Motor neuron (in vitro differentiated cells): ENCODE data around the gene TADA2A. TPM values are rescaled to one million over a fixed set of nuclear protein-coding genes. Genes with fewer than 3 reads are reported as not detected.
"Not testable (repeated sequence)": the region's sequence is repeated elsewhere in the genome, so short reads cannot be mapped to it uniquely, and the experiment has no call there.

Experiments
- ATAC-seq, 8 experiments: fragments of 200-7000 bp; cut with Tn5 transposase; replicated peaks in 6 of 8; 2 replicates each; pipeline ENCODE4 v1.8.0; 2021; ENCODE audit warnings: mild to moderate bottlenecking in 8 of 8, moderate library complexity in 8 of 8
- H3K27ac ChIP-seq, 2 donors: fragments of 250-450 bp; sonication (Bioruptor Pico); 2 replicates each; pipeline ENCODE4 v1.9.0; 2021; ENCODE audit warnings: antibody characterized with exemption in 2 of 2, mild to moderate bottlenecking in 2 of 2, moderate library complexity in 1 of 2
- H3K4me1 ChIP-seq, 2 donors: fragments of 250-450 bp; sonication (Bioruptor Pico); replicated peaks in 1 of 2; 2 replicates each; pipeline ENCODE4 v1.6.1; 2021; ENCODE audit warnings: antibody characterized with exemption in 2 of 2, mild to moderate bottlenecking in 2 of 2, moderate library complexity in 1 of 2
- H3K4me3 ChIP-seq, 5 donors: fragments of 250-450 bp; sonication (Bioruptor Pico); 2 replicates each; pipeline ENCODE4 v1.9.0; 2021; ENCODE audit warnings: antibody characterized with exemption in 5 of 5, mild to moderate bottlenecking in 5 of 5, moderate library complexity in 4 of 5
- WGBS, 10 experiments: fragments of 450-650 bp; shearing (Covaris generic); methylation state at CpG; one replicate each; pipeline ENCODE4 v1.0.0; 2022; 5-methylcytosine and 5-hydroxymethylcytosine counted together
- in situ Hi-C, 9 experiments: fragments of 400-800 bp; cut with MboI; loops; one replicate each; pipeline ENCODE4 v1.15.0; 2021; ENCODE audit warnings: low sequenced_read_pairs in 9 of 9, low pct_unique_long_range_greater_than_20kb in 2 of 9; ENCODE audit not compliant: unreplicated experiment in 9 of 9
- total RNA-seq, 8 experiments: library from RNA; unstranded; fragments of 300-600 nt; gene quantifications; 2 replicates each; pipeline versions ENCODE4 v1.2.3 to v1.2.4, GENCODE V29; 2022

TADA2A gene
- total RNA-seq, 8 experiments from 2014 or later = 10.7 to 29.7 (median 15.9) TPM

DNA sequence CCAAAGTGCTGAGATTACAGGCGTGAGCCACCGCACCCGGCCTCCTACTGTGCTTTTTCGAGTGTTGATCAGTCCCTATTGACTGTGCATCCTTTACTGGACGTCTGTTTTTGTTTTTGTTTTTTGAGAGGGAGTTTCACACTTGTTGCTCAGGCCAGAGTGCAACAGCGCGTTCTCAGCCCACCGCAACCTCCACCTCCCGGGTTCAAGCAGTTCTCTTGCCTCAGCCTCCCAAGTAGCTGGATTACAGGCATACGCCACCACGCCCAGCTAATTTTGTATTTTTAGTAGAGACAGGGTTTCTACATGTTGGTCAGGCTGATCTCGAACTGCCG is 1.4 kb downstream of the TADA2A start:
- ATAC-seq, H3K27ac ChIP-seq, in situ Hi-C loops, H3K4me3 ChIP-seq: not testable (repeated sequence)
- peaks cover 7 to 12% of the 10 kb centered on the region in 2 donors for H3K4me1 ChIP-seq
- WGBS, 10 experiments = 89 to 100% (median 98%) methylated on average over 1 to 13 of the region's 13 CpGs; no CpG with 5 or more reads in 2 of the 10 experiments

DNA sequence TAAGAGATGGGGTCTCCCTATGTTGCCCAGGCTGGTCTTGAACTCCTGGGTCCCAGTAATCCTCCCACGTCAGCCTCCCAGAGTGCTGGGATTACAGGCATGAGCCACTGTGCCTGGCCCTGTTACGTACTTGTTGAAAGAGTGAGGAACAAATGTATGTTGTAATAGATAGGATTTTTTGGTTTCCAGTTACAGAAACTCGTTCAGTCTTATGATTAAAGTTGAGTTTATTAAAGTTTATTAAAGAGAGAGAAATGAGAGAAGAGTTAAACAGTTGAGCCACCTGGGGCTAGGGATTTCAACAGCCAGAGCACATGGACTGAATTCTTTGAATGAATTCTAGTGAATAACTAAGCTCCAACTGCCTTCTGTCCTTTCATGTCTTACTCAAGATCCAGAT is 3.7 kb downstream of the TADA2A start:
- WGBS, 10 experiments = 83 to 100% (median 100%) methylated on average over 1 to 3 of the region's 3 CpGs; no CpG with 5 or more reads in 3 of the 10 experiments
- Histone ChIP-seq H3K27ac (no peak overlapping the region), H3K4me3 (no peak overlapping the region), H3K4me1 (peaks cover 2 to 11% of the 10 kb centered on the region in 2 donors)
- no peak for ATAC-seq
- in situ Hi-C loops = no loop called here

DNA sequence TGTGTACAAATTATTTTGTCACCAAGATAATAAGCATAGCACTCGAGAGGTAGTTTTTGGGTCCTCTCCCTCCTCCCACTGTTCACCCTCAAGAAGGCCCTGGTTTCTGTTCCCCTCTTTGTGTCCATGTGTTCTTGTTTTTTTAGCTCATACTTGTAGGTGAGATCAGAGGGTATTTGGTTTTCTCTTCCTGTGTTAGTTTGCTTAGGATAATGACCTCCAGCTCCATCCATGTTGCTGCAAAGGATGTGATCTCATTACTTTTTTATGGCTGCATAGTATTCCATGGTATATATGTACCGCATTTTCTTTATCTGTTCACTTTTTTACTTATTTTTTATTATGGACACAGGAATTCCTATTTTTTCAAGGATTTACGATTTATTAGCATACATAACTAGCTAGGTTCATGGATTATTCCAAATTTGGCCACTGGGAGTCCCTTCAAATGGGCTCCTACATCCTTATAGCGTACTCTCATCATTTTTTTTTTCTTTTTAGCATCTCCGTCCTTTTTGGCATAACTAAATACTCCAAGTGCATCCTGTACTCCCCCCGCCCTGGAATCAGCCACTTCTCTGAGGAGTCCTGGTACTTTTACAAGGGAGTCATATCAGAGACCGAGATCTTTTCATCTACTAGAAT is 7.3 kb downstream of the TADA2A start:
- no peaks in the 10 kb centered on the region for H3K4me1 ChIP-seq
- no peak overlapping the region for H3K4me3 ChIP-seq
- in situ Hi-C loops = no loop called here
- H3K27ac ChIP-seq = no peak overlapping the region
- 81 to 100% (median 95%) methylated on average over 2 to 7 of the region's 7 CpGs; no CpG with 5 or more reads in 1 of the 10 experiments for WGBS, 10 experiments
- no peak for ATAC-seq

DNA sequence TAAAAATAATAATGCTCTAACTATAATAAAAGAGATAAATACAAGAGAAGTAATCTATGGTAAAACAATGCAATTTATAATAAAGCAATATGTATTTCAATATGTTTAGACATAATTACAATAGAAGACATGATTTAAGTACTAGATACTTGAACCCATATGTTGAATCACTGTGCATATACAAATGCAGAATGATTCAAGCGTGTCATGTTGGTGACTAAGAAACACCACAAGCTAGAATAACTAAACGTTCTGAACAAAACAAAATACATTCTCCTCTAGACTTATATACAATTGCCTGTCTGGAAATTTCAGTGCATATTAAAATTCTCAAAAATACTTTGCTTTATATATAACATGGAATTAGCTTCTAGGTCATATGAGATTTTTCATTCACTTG is 11.2 kb downstream of the TADA2A start:
- 0 to 100% (median 79%) methylated on average over 1 to 2 of the region's 2 CpGs for WGBS, 10 experiments
- Histone ChIP-seq H3K4me1 (no peaks in the 10 kb centered on the region), H3K4me3 (no peak overlapping the region), H3K27ac (no peak overlapping the region)
- in situ Hi-C loops = no loop called here
- peak in 3 of 8 experiments; percentile 20 to 70 (median 70) for ATAC-seq

DNA sequence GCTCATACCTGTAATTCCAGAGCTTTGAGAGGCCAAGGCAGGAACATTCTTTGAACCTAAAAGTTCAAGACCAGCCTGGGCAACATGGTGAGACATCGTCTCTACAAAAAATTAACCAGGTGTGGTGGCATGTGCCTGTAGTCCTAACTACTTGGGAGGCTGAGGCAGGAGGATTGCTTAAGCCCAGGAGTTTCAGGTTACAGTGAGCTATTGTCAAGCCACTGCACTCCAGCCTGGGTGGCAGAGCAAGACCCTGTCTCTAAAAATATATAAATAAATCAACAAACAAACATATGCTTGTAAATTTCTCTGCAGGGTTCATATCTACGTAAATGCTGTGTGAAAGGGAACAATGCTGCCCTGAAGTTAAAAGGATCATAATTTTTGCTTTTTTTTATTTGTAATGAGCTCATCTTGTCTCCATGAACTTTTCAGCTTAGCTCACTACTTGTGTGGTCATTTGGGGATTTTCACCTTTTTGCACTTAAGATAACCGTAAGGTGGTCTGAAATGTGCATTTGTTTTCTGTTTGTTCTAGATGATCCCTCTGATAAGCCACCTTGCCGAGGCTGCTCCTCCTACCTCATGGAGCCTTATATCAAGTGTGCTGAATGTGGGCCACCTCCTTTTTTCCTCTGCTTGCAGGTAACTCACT is 16.4 kb downstream of the TADA2A start:
- WGBS, 10 experiments = 77 to 100% (median 94%) methylated on average over 1 to 4 of the region's 4 CpGs; no CpG with 5 or more reads in 1 of the 10 experiments
- no peak for ATAC-seq
- Histone ChIP-seq H3K4me3 (no peak overlapping the region), H3K27ac (no peak overlapping the region), H3K4me1 (no peaks in the 10 kb centered on the region)
- in situ Hi-C loops = no loop called here

DNA sequence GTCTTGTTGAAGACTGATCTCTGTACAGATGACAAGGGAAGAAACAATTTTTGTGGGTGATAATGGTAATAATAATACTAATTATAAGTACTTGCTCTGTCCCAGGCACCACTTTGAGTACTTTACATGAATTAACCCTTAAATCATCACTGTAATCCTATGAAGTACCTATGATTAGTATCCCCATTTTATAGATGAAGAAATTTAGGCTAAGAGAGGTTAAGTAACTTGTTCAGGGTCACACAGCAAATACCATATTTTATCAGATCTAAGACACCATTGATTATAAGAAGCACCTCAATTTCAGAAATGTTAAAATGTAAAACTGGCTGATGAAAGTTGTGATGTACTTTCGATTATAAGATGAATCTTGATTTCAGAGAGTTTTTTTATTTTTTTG is 18.6 kb downstream of the TADA2A start:
- no peak overlapping the region for H3K4me3 ChIP-seq
- in situ Hi-C loops = no loop called here
- 71 to 100% (median 100%) methylated on average over 1 of the region's 1 CpG; no CpG with 5 or more reads in 1 of the 10 experiments for WGBS, 10 experiments
- H3K27ac ChIP-seq = no peak overlapping the region
- ATAC-seq = no peak
- peaks cover 3% of the 10 kb centered on the region in 2 donors for H3K4me1 ChIP-seq

DNA sequence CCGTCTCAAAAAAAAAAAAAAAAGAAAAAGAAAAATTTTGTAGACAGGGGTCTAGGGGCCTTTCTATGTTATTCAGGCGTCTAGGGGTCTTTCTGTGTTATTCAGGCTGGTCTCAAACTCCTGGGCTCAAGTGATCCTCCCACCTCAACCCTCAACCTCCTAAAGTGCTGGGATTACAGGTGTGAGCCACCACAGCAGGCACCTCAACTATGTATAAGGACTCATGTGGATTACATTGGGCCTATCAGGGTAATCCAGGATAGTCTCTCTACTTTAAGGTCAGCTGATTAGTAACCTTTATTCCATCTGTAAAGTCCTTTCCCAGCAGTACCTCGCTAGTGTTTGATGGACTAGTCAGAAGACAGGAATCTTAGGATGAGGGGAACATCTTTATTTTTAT is 22.4 kb downstream of the TADA2A start:
- H3K4me3 ChIP-seq = no peak overlapping the region
- in situ Hi-C loops = no loop called here
- WGBS, 10 experiments = 80 to 100% (median 97%) methylated on average over 1 to 3 of the region's 3 CpGs; no CpG with 5 or more reads in 6 of the 10 experiments
- no peak for ATAC-seq
- peaks cover 3 to 5% of the 10 kb centered on the region in 2 donors for H3K4me1 ChIP-seq
- no peak overlapping the region for H3K27ac ChIP-seq

DNA sequence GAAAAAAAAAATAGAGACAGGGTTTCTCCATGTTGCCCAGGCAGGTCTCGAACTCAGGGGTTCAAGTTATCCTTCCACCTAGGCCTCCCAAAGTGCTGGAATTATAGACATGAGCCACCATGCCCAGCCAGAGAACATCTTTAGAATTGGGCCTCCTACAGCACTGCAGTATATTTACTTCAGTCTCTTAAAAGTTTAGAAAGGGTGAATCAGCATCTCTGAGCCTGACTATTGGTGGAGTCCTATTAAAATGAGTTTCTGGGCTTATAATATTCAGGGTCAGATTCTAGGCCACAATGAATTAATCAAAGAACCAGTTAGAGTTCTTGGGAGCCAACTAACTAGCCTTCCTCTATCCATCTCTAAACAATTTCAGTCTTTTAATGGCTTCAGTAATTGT is 22.8 kb downstream of the TADA2A start:
- Histone ChIP-seq H3K4me3 (no peak overlapping the region), H3K27ac (no peak overlapping the region), H3K4me1 (peaks cover 3 to 5% of the 10 kb centered on the region in 2 donors)
- ATAC-seq = peak in 2 of 8 experiments; percentile 64 to 71
- 83 to 100% (median 100%) methylated on average over 1 of the region's 1 CpG; no CpG with 5 or more reads in 6 of the 10 experiments for WGBS, 10 experiments
- in situ Hi-C loops = no loop called here

DNA sequence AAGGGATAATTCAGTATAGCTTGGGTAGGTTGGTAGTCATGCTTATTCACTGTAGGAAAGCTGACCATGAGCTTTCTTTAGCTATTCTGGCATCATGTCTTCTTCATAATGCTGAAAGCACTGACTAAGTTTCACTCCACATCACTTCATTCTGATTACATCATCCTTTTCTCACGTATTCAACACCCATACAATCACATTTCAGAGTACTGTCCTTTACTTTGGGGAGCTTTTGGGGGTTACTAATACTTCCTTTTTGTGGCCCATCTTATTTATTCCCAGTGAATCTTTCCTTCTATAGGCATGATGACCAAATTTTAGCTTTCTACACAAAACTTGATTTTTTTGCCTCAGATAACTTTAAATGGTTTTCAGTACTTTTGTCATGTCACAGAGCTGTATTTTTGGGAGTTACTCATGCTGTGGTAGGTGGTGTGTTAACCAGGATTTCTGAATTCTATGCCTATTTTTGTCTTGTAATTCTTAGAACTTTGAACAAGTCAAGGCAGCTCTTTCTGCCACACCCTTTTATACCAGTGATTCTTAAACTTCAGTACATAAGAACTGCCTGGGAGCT is 23.5 kb downstream of the TADA2A start:
- ATAC-seq = peak; percentile 40 to 81 (median 69)
- in situ Hi-C loops = no loop called here
- WGBS, 10 experiments = 0 to 67% (median 38%) methylated on average over 1 of the region's 1 CpG; no CpG with 5 or more reads in 3 of the 10 experiments
- Histone ChIP-seq H3K4me3 (no peak overlapping the region), H3K4me1 (peaks cover 3 to 5% of the 10 kb centered on the region in 2 donors), H3K27ac (no peak overlapping the region)

DNA sequence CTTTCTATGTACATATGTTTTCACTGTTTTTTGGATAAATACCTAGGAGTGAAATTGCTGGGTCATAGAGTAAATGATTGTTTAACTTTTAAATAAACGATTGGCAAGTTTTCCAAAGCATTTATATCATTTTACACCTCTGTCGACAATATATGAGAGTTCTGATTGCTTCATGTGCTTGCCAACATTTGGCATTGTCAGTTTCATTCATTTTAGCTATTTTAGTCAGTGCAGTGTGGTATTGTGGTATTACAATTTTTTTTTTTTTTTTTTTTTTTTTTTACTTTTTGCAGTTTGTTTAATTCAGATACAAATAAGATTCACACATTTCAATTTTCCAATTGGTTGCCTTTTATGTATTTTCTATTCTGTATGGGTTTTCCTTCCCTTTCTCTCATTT is 26.0 kb downstream of the TADA2A start:
- in situ Hi-C loops = no loop called here

DNA sequence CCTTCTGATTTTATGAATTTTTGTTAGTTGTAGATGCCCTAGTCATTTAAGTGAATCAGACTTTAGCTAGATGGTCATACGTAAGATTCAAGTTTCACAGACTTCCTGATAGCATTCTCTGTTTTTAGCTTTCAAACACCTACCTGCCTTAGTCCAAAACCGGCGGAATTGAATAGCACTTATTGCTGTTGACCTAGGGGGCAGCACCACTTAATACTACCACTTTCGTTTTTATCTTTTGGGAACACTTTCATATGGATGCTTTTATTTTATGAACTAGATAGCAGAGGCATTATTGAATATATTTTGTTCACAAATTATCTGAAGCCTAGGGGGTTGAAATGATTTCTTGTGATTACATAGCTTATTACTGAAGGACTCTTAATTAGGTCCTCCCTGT is 31.5 kb downstream of the TADA2A start:
- Histone ChIP-seq H3K4me1 (no peaks in the 10 kb centered on the region), H3K27ac (no peak overlapping the region), H3K4me3 (no peak overlapping the region)
- in situ Hi-C loops = no loop called here
- WGBS, 10 experiments = 60 to 96% (median 86%) methylated on average over 1 to 4 of the region's 4 CpGs; no CpG with 5 or more reads in 1 of the 10 experiments
- ATAC-seq = no peak

More for the DNA sequence above, 26.0 kb downstream of the TADA2A start:
- Histone ChIP-seq H3K4me1 (peaks cover 3 to 5% of the 10 kb centered on the region in 2 donors), H3K4me3 (no peak overlapping the region), H3K27ac (no peak overlapping the region)
- 83 to 100% (median 92%) methylated on average over 1 to 2 of the region's 2 CpGs; no CpG with 5 or more reads in 2 of the 10 experiments for WGBS, 10 experiments
- no peak for ATAC-seq

DNA sequence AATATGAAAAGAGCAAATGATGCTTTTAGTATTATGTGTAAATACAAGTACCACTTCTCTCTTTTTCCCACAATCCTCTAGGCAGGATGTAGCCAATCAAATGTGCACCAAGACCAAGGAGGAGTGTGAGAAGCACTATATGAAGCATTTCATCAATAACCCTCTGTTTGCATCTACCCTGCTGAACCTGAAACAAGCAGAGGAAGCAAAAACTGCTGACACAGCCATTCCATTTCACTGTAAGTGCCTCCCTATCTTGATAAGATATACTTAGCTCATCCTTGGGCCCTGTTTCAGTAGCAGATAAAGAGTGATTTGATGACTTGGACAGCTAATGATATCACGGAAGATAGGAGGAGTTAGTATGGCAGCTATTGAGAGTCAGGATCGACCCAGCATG is 33.7 kb downstream of the TADA2A start:
- ATAC-seq = no peak
- in situ Hi-C loops = no loop called here
- 94 to 100% (median 100%) methylated on average over 1 to 2 of the region's 2 CpGs; no CpG with 5 or more reads in 4 of the 10 experiments for WGBS, 10 experiments

DNA sequence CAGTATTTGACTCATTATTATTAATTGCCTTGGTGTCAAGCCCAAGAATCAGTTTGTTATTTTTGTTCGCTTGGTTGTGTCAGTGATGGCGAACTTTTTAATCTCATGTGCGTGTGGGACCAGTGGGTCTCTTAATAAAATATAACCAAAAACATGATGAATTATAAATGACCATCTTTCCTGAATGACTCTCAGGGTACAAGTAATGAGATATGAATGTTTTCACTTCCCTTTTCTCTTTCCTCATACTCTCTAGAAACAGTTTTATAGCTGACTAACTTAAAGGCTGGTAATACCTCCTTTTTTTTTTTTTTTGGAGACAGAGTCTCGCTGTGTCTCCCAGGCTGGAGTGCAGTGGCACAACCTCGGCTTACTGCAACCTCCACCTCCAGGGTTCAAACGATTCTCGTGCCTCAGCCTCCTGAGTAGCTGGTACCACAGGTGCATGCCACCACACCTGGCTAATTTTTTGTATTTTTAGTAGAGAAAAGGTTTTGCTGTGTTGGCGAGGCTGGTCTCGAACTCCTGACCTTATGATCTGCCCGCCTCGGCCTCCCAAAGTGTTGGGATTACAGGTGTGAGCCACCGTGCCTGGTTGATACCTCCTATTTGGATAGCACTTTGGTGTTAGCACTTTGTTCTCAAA is 34.8 kb downstream of the TADA2A start:
- in situ Hi-C loops, H3K4me3 ChIP-seq, H3K27ac ChIP-seq, H3K4me1 ChIP-seq, ATAC-seq: not testable (repeated sequence)
- WGBS, 10 experiments = 89 to 100% (median 95%) methylated on average over 3 to 11 of the region's 12 CpGs

More for the DNA sequence above, 33.7 kb downstream of the TADA2A start:
- Histone ChIP-seq H3K27ac (no peak overlapping the region), H3K4me1 (no peaks in the 10 kb centered on the region), H3K4me3 (no peak overlapping the region)
